22Rv1 (cell line): ENCODE data around the gene PLEKHM3.

Source experiments
- ZFX ChIP-seq: fragments of 450-650 bp; IDR thresholded peaks from 2 replicates; pipeline ENCODE4 v1.6.1; 2017; ENCODE audit warnings: antibody characterized with exemption, borderline replicate concordance
- TF ChIP-seq, protein P1 (sequence below): fragments of 450-650 bp; IDR thresholded peaks from 2 replicates; pipeline ENCODE4 v1.5.1; 2017; ENCODE audit warnings: mild to moderate bottlenecking

DNA sequence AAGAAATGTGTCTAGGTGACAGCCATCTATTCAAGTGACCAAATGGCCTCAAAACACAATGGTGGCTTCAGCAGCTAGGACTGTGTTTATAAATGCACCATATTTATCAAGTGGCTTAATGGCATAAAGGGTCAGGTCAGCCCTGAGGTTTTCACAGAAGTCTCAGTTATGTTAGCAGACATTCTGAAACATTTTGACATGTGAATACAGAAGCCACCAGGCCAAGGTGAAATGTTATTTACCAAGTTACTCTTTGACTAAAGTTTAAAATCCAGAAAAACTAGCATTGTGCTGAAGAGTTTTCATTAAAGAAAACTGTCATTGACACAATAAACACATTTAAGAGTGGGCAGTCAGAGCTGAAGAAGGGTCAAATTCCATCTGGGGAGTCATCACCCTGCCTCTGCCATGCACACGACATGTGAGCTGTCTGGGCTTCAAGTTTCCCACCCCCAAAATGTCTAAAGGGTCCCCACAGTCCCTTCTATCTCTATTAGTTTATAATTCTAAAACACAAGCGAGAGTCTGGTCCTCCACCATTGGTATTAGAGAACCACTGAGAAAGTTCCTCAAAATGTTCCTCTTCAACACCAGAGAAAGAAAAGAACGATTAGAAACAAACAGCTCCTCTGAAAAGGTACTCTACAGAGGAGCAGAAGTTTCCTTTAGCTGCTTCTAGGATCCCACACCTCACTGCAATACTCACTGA, 178.1 kb downstream of the PLEKHM3 start:
- TF ChIP-seq, protein P1, sequence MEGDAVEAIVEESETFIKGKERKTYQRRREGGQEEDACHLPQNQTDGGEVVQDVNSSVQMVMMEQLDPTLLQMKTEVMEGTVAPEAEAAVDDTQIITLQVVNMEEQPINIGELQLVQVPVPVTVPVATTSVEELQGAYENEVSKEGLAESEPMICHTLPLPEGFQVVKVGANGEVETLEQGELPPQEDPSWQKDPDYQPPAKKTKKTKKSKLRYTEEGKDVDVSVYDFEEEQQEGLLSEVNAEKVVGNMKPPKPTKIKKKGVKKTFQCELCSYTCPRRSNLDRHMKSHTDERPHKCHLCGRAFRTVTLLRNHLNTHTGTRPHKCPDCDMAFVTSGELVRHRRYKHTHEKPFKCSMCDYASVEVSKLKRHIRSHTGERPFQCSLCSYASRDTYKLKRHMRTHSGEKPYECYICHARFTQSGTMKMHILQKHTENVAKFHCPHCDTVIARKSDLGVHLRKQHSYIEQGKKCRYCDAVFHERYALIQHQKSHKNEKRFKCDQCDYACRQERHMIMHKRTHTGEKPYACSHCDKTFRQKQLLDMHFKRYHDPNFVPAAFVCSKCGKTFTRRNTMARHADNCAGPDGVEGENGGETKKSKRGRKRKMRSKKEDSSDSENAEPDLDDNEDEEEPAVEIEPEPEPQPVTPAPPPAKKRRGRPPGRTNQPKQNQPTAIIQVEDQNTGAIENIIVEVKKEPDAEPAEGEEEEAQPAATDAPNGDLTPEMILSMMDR: no peak
- no peak for TF ChIP-seq ZFX
